ENCODE results near the gene VIM.

Gene VIM

GRCh38 chr10:17206210-17206709 is 21.8 kb upstream of the VIM start:
- no peak overlapping the region for H3K4me3 ChIP-seq (ENCODE audit: control insufficient read depth, low read depth, low read length)
- no peak for TF ChIP-seq CTCF (conservative IDR thresholded peaks at IDR 0.05; ENCODE audit: control insufficient read depth, insufficient read depth, low read depth, low read length)
- peak; percentile 92 for DNase-seq (ENCODE audit: low read depth)

DNA sequence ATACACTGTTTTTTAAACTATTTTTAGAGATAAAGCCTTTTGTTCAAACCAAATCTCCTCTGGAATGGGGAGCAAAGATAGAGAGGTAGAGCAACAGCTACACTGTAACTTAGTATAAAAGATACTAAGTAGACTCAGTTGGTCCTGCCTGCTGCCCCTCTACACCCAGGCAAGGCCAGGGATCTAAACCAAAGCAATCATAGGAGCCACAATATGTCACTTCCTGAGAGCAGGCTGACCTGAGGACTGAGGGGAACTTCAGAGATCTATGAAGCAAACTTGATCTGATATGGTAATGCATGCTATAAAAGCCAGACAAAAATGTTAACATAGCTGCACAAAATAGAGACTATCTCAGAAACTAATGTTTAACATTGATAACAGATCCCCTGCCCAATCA is 19.6 kb upstream of the VIM start:
- DNase-seq (ENCODE audit: low read depth): no peak
- no peak for TF ChIP-seq CTCF (conservative IDR thresholded peaks at IDR 0.05; ENCODE audit: control insufficient read depth, insufficient read depth, low read depth, low read length)

DNA sequence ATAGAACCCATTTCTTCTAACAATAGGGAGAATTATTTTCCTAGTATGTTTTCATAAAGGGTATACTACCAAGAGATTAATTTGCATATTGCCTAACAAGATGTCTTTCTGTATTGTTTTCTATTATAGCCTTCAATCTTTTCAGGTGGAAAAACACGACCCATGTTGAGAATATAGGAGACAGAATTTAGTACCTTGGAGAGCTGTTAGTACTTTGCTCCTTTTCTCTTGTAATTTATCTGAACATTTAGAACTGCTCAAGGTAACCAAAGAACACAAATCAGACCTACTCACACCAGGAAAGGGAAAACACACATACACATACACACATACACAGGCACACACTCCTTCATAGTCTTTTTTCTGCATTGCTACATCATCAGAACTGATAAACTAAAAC is 18.7 kb upstream of the VIM start:
- no peak for DNase-seq (ENCODE audit: low read depth)
- H3K4me3 ChIP-seq (ENCODE audit: control insufficient read depth, low read depth, low read length): no peak overlapping the region
- no peak for TF ChIP-seq CTCF (conservative IDR thresholded peaks at IDR 0.05; ENCODE audit: control insufficient read depth, insufficient read depth, low read depth, low read length)

More for the DNA sequence above, 19.6 kb upstream of the VIM start:
- H3K4me3 ChIP-seq (ENCODE audit: control insufficient read depth, low read depth, low read length): no peak overlapping the region

GRCh38 chr10:17209881-17210280 is 18.2 kb upstream of the VIM start:
- H3K4me3 ChIP-seq (ENCODE audit: control insufficient read depth, low read depth, low read length): no peak overlapping the region
- no peak for TF ChIP-seq CTCF (conservative IDR thresholded peaks at IDR 0.05; ENCODE audit: control insufficient read depth, insufficient read depth, low read depth, low read length)
- no peak for DNase-seq (ENCODE audit: low read depth)

DNA sequence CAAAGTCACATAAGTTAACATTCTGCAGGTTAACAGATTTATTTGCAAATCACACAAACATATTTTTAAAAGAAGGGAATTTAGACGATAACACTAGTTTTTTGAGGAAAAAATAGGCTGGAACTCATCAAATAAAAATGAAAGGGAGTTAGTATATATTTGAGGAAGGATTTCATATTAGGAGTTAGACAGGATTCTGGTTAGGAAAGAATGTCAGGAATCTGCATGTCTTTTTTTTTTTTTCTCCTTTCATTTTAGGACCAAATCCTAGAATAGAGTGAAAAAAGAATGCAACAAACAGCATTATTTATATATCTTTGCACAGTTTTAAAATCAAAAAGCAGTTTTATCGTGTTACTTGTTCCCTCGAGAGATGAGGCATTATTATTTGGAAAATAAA is 17.7 kb upstream of the VIM start:
- TF ChIP-seq CTCF (conservative IDR thresholded peaks at IDR 0.05; ENCODE audit: control insufficient read depth, insufficient read depth, low read depth, low read length): no peak
- DNase-seq (ENCODE audit: low read depth): no peak
- H3K4me3 ChIP-seq (ENCODE audit: control insufficient read depth, low read depth, low read length): no peak overlapping the region

DNA sequence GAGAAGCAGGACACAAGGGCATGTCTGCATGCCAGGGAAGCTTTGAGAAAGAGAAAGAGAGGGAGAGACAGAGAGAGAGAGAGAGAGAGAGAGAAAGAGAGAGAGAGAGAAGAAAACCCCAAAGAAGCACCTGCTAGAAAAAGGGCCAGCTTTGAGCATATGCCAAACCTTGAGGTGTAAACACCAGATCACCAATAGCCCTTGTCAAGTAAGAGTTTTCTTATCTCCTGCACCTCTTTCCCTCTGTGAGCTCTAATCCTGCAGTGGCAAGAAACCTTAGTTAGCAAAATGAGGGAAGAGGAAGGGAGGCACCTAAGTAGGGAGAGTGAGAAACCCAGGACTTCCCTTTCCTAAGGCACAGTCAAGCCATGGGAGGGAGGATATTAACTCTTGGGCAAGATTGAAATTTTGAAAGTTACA is 15.2 kb upstream of the VIM start:
- no peak for DNase-seq (ENCODE audit: low read depth)
- H3K4me3 ChIP-seq (ENCODE audit: control insufficient read depth, low read depth, low read length): no peak overlapping the region
- TF ChIP-seq CTCF (conservative IDR thresholded peaks at IDR 0.05; ENCODE audit: control insufficient read depth, insufficient read depth, low read depth, low read length): no peak

Data from fibroblast of mammary gland (primary cell).